Activated effector memory CD4-positive, alpha-beta T cell treated with anti-CD3 and anti-CD28 coated beads, Interleukin-2, amount 50 U/mL, for 16 hours (primary cell): ENCODE measurements around the gene MMP15.

Source experiments
- DNase-seq: peaks from one replicate; pipeline ENCODE4 v3.0.0-alpha.2; 2020

Gene MMP15

GRCh38 chr16:58035356-58036170, 10.0 kb downstream of the MMP15 start:
- DNase-seq, result no peak

GRCh38 chr16:58036943-58037342, 11.4 kb downstream of the MMP15 start:
- no peak for DNase-seq

- no peak for DNase-seq
Measured at GRCh38 chr16:58037365-58038057, 12.0 kb downstream of the MMP15 start.

GRCh38 chr16:58038219-58038641, 12.7 kb downstream of the MMP15 start:
- no peak for DNase-seq

GRCh38 chr16:58039829-58040495, 14.4 kb downstream of the MMP15 start:
- DNase-seq, result no peak

GRCh38 chr16:58040496-58040846, 14.9 kb downstream of the MMP15 start:
- DNase-seq, result no peak

GRCh38 chr16:58040945-58041627, 15.5 kb downstream of the MMP15 start:
- no peak for DNase-seq

- no peak for DNase-seq
Measured at GRCh38 chr16:58041628-58041955, 16.0 kb downstream of the MMP15 start.

GRCh38 chr16:58042001-58042885, 16.7 kb downstream of the MMP15 start:
- DNase-seq, result no peak

GRCh38 chr16:58042886-58043515, 17.4 kb downstream of the MMP15 start:
- DNase-seq, result no peak

- DNase-seq, result no peak
Measured at GRCh38 chr16:58043571-58044155, 18.1 kb downstream of the MMP15 start.

- DNase-seq, result no peak
Measured at GRCh38 chr16:58044266-58045019, 18.9 kb downstream of the MMP15 start.

- DNase-seq, result no peak
Measured at GRCh38 chr16:58045096-58045495, 19.5 kb downstream of the MMP15 start.

GRCh38 chr16:58046054-58046881, 20.7 kb downstream of the MMP15 start:
- DNase-seq, result no peak

GRCh38 chr16:58046936-58047335, 21.4 kb downstream of the MMP15 start:
- DNase-seq, result no peak

- no peak for DNase-seq
Measured at GRCh38 chr16:58047557-58048348, 22.2 kb downstream of the MMP15 start.

- no peak for DNase-seq
Measured at GRCh38 chr16:58048494-58049231, 23.1 kb downstream of the MMP15 start.
